SIG-M5 treated with dmso at 0.1 percent for 504 hours (cell line): ENCODE data around the gene KMT2E.
A peak's percentile ranks its signal among the peaks of the same experiment; 100 is the strongest.

Source experiments
- DNase-seq: peaks from one replicate; lab custom pipeline; 2025; ENCODE audit not compliant: unreplicated experiment; lab: John Stamatoyannopoulos, UW

Gene KMT2E

GRCh38 chr7:105060923-105061322, 46.9 kb downstream of the KMT2E start:
- no peak for DNase-seq

- DNase-seq: no peak
These were observed 51.1 kb downstream of the KMT2E start for GRCh38 chr7:105065104-105065503.

- no peak for DNase-seq
These were observed 53.7 kb downstream of the KMT2E start for GRCh38 chr7:105067691-105068090.

- DNase-seq: no peak
These were observed 54.9 kb downstream of the KMT2E start for GRCh38 chr7:105068886-105069285.

GRCh38 chr7:105073143-105073542, 59.1 kb downstream of the KMT2E start:
- DNase-seq: no peak

GRCh38 chr7:105079348-105079747, 65.3 kb downstream of the KMT2E start:
- no peak for DNase-seq

GRCh38 chr7:105084581-105084980, 70.6 kb downstream of the KMT2E start:
- no peak for DNase-seq

GRCh38 chr7:105086850-105087249, 72.8 kb downstream of the KMT2E start:
- DNase-seq: no peak

GRCh38 chr7:105087981-105088380, 74.0 kb downstream of the KMT2E start:
- DNase-seq: no peak

- DNase-seq: no peak
These were observed 74.5 kb downstream of the KMT2E start for GRCh38 chr7:105088456-105088855.

GRCh38 chr7:105094966-105095365, 81.0 kb downstream of the KMT2E start:
- no peak for DNase-seq

- DNase-seq: no peak
These were observed 82.3 kb downstream of the KMT2E start for GRCh38 chr7:105096306-105096705.

GRCh38 chr7:105097619-105098018, 83.6 kb downstream of the KMT2E start:
- DNase-seq: no peak

- DNase-seq: peak; percentile 10
These were observed 85.0 kb downstream of the KMT2E start for GRCh38 chr7:105098863-105099515.

GRCh38 chr7:105101864-105102263, 87.9 kb downstream of the KMT2E start:
- no peak for DNase-seq

GRCh38 chr7:105102557-105103352, 88.8 kb downstream of the KMT2E start:
- DNase-seq: no peak

- no peak for DNase-seq
These were observed 91.6 kb downstream of the KMT2E start for GRCh38 chr7:105105579-105105978.

- no peak for DNase-seq
These were observed 92.5 kb downstream of the KMT2E start for GRCh38 chr7:105106473-105106872.

GRCh38 chr7:105107458-105107857, 93.5 kb downstream of the KMT2E start:
- no peak for DNase-seq

GRCh38 chr7:105112440-105113418, 98.7 kb downstream of the KMT2E start:
- DNase-seq: no peak
